ENCODE results near the gene LAMC1.

LAMC1 gene

DNA sequence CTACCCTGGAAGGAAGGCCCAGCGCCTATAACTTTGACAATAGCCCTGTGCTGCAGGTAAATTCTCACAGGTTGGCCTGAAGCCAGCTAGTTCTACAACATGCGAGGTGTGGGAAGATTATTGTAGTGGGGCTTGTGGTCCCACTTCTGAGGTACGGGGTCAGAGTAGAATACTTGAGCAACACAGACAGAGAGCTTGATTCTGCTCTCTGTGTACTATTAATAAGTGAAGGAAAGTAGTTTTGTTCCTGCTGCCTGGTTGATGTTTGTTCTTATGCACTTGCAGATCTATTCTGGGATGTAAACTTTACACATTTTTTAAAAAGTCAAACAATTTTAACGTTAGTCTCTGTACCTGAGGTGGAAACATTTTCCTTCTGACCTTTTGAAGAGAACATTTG is 80.4 kb downstream of the LAMC1 start:
- DNase-seq (ENCODE audit: low read depth): no peak
- no peak overlapping the region for H3K4me3 ChIP-seq (ENCODE audit: low read depth, low read length)
- in situ Hi-C loops (cut with HindIII; ENCODE audit: low sequenced_read_pairs): no loop called here
- TF ChIP-seq, protein P1, sequence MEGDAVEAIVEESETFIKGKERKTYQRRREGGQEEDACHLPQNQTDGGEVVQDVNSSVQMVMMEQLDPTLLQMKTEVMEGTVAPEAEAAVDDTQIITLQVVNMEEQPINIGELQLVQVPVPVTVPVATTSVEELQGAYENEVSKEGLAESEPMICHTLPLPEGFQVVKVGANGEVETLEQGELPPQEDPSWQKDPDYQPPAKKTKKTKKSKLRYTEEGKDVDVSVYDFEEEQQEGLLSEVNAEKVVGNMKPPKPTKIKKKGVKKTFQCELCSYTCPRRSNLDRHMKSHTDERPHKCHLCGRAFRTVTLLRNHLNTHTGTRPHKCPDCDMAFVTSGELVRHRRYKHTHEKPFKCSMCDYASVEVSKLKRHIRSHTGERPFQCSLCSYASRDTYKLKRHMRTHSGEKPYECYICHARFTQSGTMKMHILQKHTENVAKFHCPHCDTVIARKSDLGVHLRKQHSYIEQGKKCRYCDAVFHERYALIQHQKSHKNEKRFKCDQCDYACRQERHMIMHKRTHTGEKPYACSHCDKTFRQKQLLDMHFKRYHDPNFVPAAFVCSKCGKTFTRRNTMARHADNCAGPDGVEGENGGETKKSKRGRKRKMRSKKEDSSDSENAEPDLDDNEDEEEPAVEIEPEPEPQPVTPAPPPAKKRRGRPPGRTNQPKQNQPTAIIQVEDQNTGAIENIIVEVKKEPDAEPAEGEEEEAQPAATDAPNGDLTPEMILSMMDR (IDR thresholded peaks at IDR 0.05; ENCODE audit: low read depth, low read length, missing control alignments): no peak

DNA sequence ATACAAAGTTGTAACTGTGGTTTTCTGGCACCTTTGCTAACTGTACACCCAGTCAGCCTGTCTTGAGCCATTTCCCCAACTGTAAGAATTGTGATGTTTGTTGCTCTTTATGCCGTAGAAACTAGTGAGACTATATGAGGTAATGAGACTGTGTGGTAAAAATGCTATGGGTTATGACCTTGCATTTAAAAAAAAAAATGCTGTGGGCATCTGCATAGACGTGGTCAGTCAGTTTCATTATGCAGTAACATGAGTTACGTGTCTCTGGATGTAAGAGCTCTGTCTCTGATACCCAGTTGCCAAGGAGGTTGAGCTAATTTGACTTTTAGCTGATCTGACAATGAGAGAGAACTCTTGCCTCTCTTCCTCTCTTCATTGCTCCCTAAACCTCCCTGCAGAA is 82.2 kb downstream of the LAMC1 start:
- H3K4me3 ChIP-seq (ENCODE audit: low read depth, low read length): no peak overlapping the region
- TF ChIP-seq, protein P1 (IDR thresholded peaks at IDR 0.05; ENCODE audit: low read depth, low read length, missing control alignments): no peak
- in situ Hi-C loops (cut with HindIII; ENCODE audit: low sequenced_read_pairs): no loop called here
- no peak for DNase-seq (ENCODE audit: low read depth)

DNA sequence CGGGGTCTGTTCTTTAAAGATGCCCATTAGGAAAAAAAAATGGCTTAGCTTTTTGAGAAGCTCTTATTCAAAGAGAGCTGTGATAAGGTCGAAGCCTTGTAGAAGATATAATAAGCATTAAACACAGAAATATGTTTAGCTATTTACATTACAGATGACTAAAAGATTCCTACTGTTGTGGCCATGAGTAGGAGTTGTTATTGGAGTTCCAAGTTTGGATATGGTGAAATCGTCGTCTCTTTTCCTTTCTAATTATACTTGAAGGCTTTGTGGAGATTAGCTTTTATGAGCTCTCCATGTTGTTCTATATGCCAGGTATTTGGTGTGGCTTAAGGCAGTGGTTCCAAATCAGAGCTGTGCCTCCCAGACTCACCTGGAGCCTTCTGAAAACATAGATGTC is 82.9 kb downstream of the LAMC1 start:
- TF ChIP-seq, protein P1 (IDR thresholded peaks at IDR 0.05; ENCODE audit: low read depth, low read length, missing control alignments): no peak
- no peak overlapping the region for H3K4me3 ChIP-seq (ENCODE audit: low read depth, low read length)
- no peak for DNase-seq (ENCODE audit: low read depth)
- in situ Hi-C loops (cut with HindIII; ENCODE audit: low sequenced_read_pairs): no loop called here

DNA sequence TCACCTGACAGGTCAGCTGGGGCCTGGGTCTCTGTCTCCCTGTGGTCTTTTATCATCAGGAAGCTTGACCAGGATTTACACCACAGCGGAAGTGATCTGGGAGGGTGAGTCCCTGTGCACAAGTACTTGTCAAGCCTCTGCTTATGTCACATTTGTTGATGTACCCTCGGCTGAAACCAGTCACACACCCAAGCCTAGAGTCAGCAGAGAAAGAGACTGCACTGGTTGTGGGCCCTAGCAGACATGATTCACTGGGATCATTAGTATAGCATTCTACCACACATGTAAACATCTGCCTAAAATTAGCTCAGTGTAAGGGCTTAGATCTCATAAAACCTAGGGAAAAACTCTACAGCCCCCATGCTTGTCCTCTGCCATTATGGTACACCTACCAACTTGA is 83.5 kb downstream of the LAMC1 start:
- in situ Hi-C loops (cut with HindIII; ENCODE audit: low sequenced_read_pairs): no loop called here
- no peak for DNase-seq (ENCODE audit: low read depth)
- no peak overlapping the region for H3K4me3 ChIP-seq (ENCODE audit: low read depth, low read length)

DNA sequence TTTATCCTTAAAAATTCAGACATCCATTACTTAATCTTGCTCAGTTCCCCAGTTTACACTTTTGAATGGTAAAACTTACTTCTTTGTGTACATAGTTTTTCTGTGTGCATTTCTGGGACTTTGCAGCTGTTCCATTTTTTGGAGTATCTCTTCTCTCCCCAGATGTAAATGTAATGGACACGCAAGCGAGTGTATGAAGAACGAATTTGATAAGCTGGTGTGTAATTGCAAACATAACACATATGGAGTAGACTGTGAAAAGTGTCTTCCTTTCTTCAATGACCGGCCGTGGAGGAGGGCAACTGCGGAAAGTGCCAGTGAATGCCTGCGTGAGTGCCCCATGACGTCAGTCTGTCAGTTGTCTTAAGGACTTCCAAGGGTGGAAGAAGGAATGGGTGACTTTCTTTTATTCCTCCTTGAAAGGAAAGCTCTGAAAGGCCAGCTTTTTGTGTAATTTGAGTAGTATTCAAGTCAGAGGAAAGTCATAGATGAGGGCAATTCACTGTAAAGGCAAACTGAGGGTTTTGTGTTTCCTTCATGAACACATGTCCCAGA is 87.2 kb downstream of the LAMC1 start:
- in situ Hi-C loops (cut with HindIII; ENCODE audit: low sequenced_read_pairs): no loop called here

More for the DNA sequence above, 83.5 kb downstream of the LAMC1 start:
- TF ChIP-seq, protein P1 (IDR thresholded peaks at IDR 0.05; ENCODE audit: low read depth, low read length, missing control alignments): no peak

DNA sequence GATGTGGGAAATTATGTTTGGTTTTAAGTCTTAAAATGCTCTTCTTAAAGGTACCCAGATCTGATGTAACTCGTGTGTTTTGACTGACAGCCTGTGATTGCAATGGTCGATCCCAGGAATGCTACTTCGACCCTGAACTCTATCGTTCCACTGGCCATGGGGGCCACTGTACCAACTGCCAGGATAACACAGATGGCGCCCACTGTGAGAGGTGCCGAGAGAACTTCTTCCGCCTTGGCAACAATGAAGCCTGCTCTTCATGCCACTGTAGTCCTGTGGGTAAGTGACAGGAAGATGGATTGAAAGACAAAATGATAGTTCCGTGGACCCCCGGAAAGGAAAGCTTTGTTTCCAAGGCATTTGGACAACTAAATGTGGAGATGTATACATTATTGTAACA is 91.2 kb downstream of the LAMC1 start:
- H3K4me3 ChIP-seq (ENCODE audit: low read depth, low read length): no peak overlapping the region
- in situ Hi-C loops (cut with HindIII; ENCODE audit: low sequenced_read_pairs): no loop called here
- TF ChIP-seq, protein P1 (IDR thresholded peaks at IDR 0.05; ENCODE audit: low read depth, low read length, missing control alignments): no peak
- DNase-seq (ENCODE audit: low read depth): no peak

More for the DNA sequence above, 87.2 kb downstream of the LAMC1 start:
- TF ChIP-seq, protein P1 (IDR thresholded peaks at IDR 0.05; ENCODE audit: low read depth, low read length, missing control alignments): no peak
- DNase-seq (ENCODE audit: low read depth): no peak
- no peak overlapping the region for H3K4me3 ChIP-seq (ENCODE audit: low read depth, low read length)

All from astrocyte of the cerebellum (primary cell).